ENCODE measurements around the gene FZD1. TPM values are rescaled to one million over a fixed set of nuclear protein-coding genes. Genes with fewer than 3 reads are reported as not detected.

FZD1 gene
- total RNA-seq, 1 donor from 2014 or later: 5.4 TPM

- Mint-ChIP-seq H3K27me3 (ENCODE audit: low read depth, unreplicated experiment) (no peaks in the 10 kb centered on the region), H3K27ac (ENCODE audit: unreplicated experiment) (no peak overlapping the region)
Measured at GRCh38 chr7:91286432-91286831, 22.2 kb downstream of the FZD1 start.

GRCh38 chr7:91287371-91288084 lies 23.3 kb downstream of the FZD1 start:
- Histone ChIP-seq H3K4me1 (ENCODE audit: insufficient read depth, low read length) (no peaks in the 10 kb centered on the region), H4K20me1 (ENCODE audit: insufficient read depth, low read length) (no peaks in the 10 kb centered on the region), H3K27ac (ENCODE audit: low read depth, low read length) (no peak overlapping the region), H2AFZ (ENCODE audit: low read depth, low read length) (no peak overlapping the region), H3K79me2 (ENCODE audit: insufficient read depth, low read length) (no peaks in the 10 kb centered on the region), H3K9ac (ENCODE audit: low read length) (no peak overlapping the region), H3K9me3 (ENCODE audit: insufficient read depth, low read depth, low read length) (no peaks in the 10 kb centered on the region), H3K4me3 (ENCODE audit: insufficient read depth, low read depth, low read length) (no peak overlapping the region), H3K36me3 (ENCODE audit: insufficient read depth, low read length) (no peaks in the 10 kb centered on the region), H3K4me2 (ENCODE audit: low read length) (no peak overlapping the region), H3K27me3 (ENCODE audit: insufficient read depth, low read length) (no peaks in the 10 kb centered on the region)
- TF ChIP-seq CTCF (IDR thresholded peaks at IDR 0.05; ENCODE audit: insufficient read depth, low read depth, low read length) (no peak), EZH2 (IDR thresholded peaks at IDR 0.05; ENCODE audit: insufficient read depth, low read length) (no peak)
- Mint-ChIP-seq H3K4me1 (ENCODE audit: low read depth, unreplicated experiment) (no peaks in the 10 kb centered on the region), H3K27ac (ENCODE audit: unreplicated experiment) (no peak overlapping the region), H3K9me3 (ENCODE audit: unreplicated experiment) (no peaks in the 10 kb centered on the region), H3K27me3 (ENCODE audit: low read depth, unreplicated experiment) (peaks cover 3% of the 10 kb centered on the region), H3K4me3 (ENCODE audit: unreplicated experiment) (no peak overlapping the region), H3K36me3 (ENCODE audit: low read depth, unreplicated experiment) (no peaks in the 10 kb centered on the region)
- DNase-seq (ENCODE audit: low read depth) (peak; percentile 13), FAIRE-seq (no peak)

More at GRCh38 chr7:91286432-91286831, 22.2 kb downstream of the FZD1 start:
- TF ChIP-seq CTCF (IDR thresholded peaks at IDR 0.05; ENCODE audit: insufficient read depth, low read depth, low read length) (no peak), EZH2 (IDR thresholded peaks at IDR 0.05; ENCODE audit: insufficient read depth, low read length) (no peak)
- FAIRE-seq (no peak), DNase-seq (ENCODE audit: low read depth) (no peak)
- no peaks in the 10 kb centered on the region for H3K36me3 ChIP-seq (ENCODE audit: insufficient read depth, low read length)
- H4K20me1 ChIP-seq (ENCODE audit: insufficient read depth, low read length): no peaks in the 10 kb centered on the region
- no peak overlapping the region for H3K4me2 ChIP-seq (ENCODE audit: low read length)
- H3K4me3 ChIP-seq (ENCODE audit: insufficient read depth, low read depth, low read length): no peak overlapping the region
- H3K27ac ChIP-seq (ENCODE audit: low read depth, low read length): no peak overlapping the region
- no peaks in the 10 kb centered on the region for H3K4me1 ChIP-seq (ENCODE audit: insufficient read depth, low read length)
- H3K27me3 ChIP-seq (ENCODE audit: insufficient read depth, low read length): no peaks in the 10 kb centered on the region
- no peaks in the 10 kb centered on the region for H3K9me3 ChIP-seq (ENCODE audit: insufficient read depth, low read depth, low read length)
- H3K9me3 Mint-ChIP-seq (ENCODE audit: unreplicated experiment): no peaks in the 10 kb centered on the region
- no peak overlapping the region for H2AFZ ChIP-seq (ENCODE audit: low read depth, low read length)
- H3K4me1 Mint-ChIP-seq (ENCODE audit: low read depth, unreplicated experiment): no peaks in the 10 kb centered on the region
- H3K9ac ChIP-seq (ENCODE audit: low read length): no peak overlapping the region
- H3K79me2 ChIP-seq (ENCODE audit: insufficient read depth, low read length): no peaks in the 10 kb centered on the region
- no peak overlapping the region for H3K4me3 Mint-ChIP-seq (ENCODE audit: unreplicated experiment)
- H3K36me3 Mint-ChIP-seq (ENCODE audit: low read depth, unreplicated experiment): no peaks in the 10 kb centered on the region

DNA sequence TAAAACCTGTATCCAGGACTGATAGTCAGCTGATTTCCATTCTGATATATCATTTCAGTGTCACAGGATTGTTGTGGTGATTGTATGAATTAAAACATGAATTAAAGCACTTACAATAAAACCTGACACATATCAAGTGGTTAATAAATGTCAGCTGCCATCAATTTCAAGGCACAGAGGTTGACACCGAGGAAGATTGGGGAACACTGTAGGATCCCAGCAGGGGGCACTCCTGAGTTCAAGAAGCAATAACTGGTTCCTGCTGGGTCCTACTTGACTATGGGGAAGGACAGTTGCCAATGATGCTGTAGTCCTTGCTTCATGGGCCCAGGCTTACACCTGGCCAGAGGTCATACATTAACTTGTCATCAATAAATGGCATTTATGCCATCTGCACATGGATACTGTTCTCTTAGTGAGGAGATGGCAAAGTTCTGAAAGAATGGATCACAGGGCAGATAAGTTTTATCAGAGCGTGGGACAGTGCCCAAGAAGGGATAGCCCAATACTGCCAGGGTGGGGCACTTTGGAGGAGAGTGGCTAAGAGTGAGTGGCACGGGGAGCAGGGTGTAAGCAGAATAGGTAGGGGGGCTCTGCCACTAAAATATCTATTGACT lies 24.1 kb downstream of the FZD1 start:
- Histone ChIP-seq H3K4me3 (ENCODE audit: insufficient read depth, low read depth, low read length) (no peak overlapping the region), H3K4me2 (ENCODE audit: low read length) (no peak overlapping the region), H3K79me2 (ENCODE audit: insufficient read depth, low read length) (no peaks in the 10 kb centered on the region), H2AFZ (ENCODE audit: low read depth, low read length) (no peak overlapping the region), H3K9me3 (ENCODE audit: insufficient read depth, low read depth, low read length) (no peaks in the 10 kb centered on the region), H3K36me3 (ENCODE audit: insufficient read depth, low read length) (no peaks in the 10 kb centered on the region), H3K9ac (ENCODE audit: low read length) (no peak overlapping the region), H4K20me1 (ENCODE audit: insufficient read depth, low read length) (no peaks in the 10 kb centered on the region), H3K27me3 (ENCODE audit: insufficient read depth, low read length) (no peaks in the 10 kb centered on the region), H3K27ac (ENCODE audit: low read depth, low read length) (no peak overlapping the region), H3K4me1 (ENCODE audit: insufficient read depth, low read length) (no peaks in the 10 kb centered on the region)
- no peaks in the 10 kb centered on the region for H3K4me1 Mint-ChIP-seq (ENCODE audit: low read depth, unreplicated experiment)
- FAIRE-seq (no peak), DNase-seq (ENCODE audit: low read depth) (no peak)
- H3K27ac Mint-ChIP-seq (ENCODE audit: unreplicated experiment): no peak overlapping the region
- H3K36me3 Mint-ChIP-seq (ENCODE audit: low read depth, unreplicated experiment): no peaks in the 10 kb centered on the region
- H3K9me3 Mint-ChIP-seq (ENCODE audit: unreplicated experiment): no peaks in the 10 kb centered on the region
- TF ChIP-seq EZH2 (IDR thresholded peaks at IDR 0.05; ENCODE audit: insufficient read depth, low read length) (no peak), CTCF (IDR thresholded peaks at IDR 0.05; ENCODE audit: insufficient read depth, low read depth, low read length) (peak; percentile 16)
- no peak overlapping the region for H3K4me3 Mint-ChIP-seq (ENCODE audit: unreplicated experiment)
- H3K27me3 Mint-ChIP-seq (ENCODE audit: low read depth, unreplicated experiment): peaks cover 9% of the 10 kb centered on the region

Measured in astrocyte (in vitro differentiated cells and primary cell).